NCI-H446 (cell line): ENCODE data around the gene TULP4.

Experiments used
- DNase-seq, 2 experiments: peaks; one replicate each; lab custom pipeline; 2025; lab: John Stamatoyannopoulos, UW

TULP4 gene

GRCh38 chr6:158312165-158312564 lies at the start of gene TULP4:
TSS of gene TULP4 (plus strand) at chr6:158312465. CDS start at chr6:158314017, 1,552 bp downstream.
- no peak for DNase-seq

GRCh38 chr6:158262755-158263154 lies 49.5 kb upstream of the TULP4 start:
- no peak for DNase-seq

GRCh38 chr6:158264180-158264579 lies 48.1 kb upstream of the TULP4 start:
- no peak for DNase-seq

GRCh38 chr6:158266131-158266530 lies 46.1 kb upstream of the TULP4 start:
- no peak for DNase-seq

- DNase-seq, result no peak
Measured at GRCh38 chr6:158268361-158269147, 43.7 kb upstream of the TULP4 start.

GRCh38 chr6:158269657-158270056 lies 42.6 kb upstream of the TULP4 start:
- no peak for DNase-seq

- no peak for DNase-seq
Measured at GRCh38 chr6:158270389-158271127, 41.7 kb upstream of the TULP4 start.

GRCh38 chr6:158272324-158272723 lies 39.9 kb upstream of the TULP4 start:
- no peak for DNase-seq

GRCh38 chr6:158278004-158278403 lies 34.3 kb upstream of the TULP4 start:
- DNase-seq, result no peak

- DNase-seq, result peak; percentile 19 to 61
Measured at GRCh38 chr6:158279615-158280014, 32.6 kb upstream of the TULP4 start.

GRCh38 chr6:158283304-158283980 lies 28.8 kb upstream of the TULP4 start:
- peak; percentile 16 to 35 for DNase-seq

- peak; percentile 64 to 71 for DNase-seq
Measured at GRCh38 chr6:158284007-158284875, 28.0 kb upstream of the TULP4 start.

- peak in 1 of 2 experiments; percentile 45 for DNase-seq
Measured at GRCh38 chr6:158284876-158285655, 27.2 kb upstream of the TULP4 start.

- peak; percentile 50 to 72 for DNase-seq
Measured at GRCh38 chr6:158285656-158286021, 26.6 kb upstream of the TULP4 start.

GRCh38 chr6:158286413-158286812 lies 25.9 kb upstream of the TULP4 start:
- no peak for DNase-seq

GRCh38 chr6:158287047-158287446 lies 25.2 kb upstream of the TULP4 start:
- DNase-seq, result no peak

GRCh38 chr6:158290040-158290439 lies 22.2 kb upstream of the TULP4 start:
- DNase-seq, result no peak

- DNase-seq, result no peak
Measured at GRCh38 chr6:158290659-158291058, 21.6 kb upstream of the TULP4 start.

GRCh38 chr6:158292016-158292415 lies 20.2 kb upstream of the TULP4 start:
- DNase-seq, result no peak

GRCh38 chr6:158293122-158293521 lies 19.1 kb upstream of the TULP4 start:
- DNase-seq, result no peak
